GM19372 (cell line): ENCODE data around the gene DDOST.
"Not testable (repeated sequence)": the region's sequence is repeated elsewhere in the genome, so short reads cannot be mapped to it uniquely, and the experiment has no call there.

Experiments used
- ATAC-seq: cut with Tn5 transposase; IDR thresholded peaks from one replicate; pipeline ENCODE4 v1.9.1; 2021; ENCODE audit warnings: mild to moderate bottlenecking, low read depth, moderate library complexity; ENCODE audit not compliant: unreplicated experiment

The DDOST gene

GRCh38 chr1:20626524-20626923 lies 34.6 kb downstream of the DDOST start:
- no peak for ATAC-seq

DNA sequence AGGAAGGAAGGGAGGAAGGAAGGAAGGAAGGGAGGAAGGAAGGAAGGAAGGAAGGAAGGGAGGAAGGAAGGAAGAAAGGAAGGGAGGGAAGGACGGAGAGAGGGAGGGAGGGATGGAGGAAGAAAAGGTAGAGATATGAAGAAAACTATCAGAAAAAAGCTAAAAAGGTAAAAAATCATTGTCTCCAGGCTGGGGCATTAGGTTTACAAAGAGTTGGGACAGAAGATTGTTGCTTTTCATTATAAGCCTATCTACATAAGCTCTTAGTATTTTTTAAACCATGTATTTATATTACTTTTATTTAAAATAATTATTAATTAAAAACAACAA lies 35.1 kb downstream of the DDOST start:
- no peak for ATAC-seq

DNA sequence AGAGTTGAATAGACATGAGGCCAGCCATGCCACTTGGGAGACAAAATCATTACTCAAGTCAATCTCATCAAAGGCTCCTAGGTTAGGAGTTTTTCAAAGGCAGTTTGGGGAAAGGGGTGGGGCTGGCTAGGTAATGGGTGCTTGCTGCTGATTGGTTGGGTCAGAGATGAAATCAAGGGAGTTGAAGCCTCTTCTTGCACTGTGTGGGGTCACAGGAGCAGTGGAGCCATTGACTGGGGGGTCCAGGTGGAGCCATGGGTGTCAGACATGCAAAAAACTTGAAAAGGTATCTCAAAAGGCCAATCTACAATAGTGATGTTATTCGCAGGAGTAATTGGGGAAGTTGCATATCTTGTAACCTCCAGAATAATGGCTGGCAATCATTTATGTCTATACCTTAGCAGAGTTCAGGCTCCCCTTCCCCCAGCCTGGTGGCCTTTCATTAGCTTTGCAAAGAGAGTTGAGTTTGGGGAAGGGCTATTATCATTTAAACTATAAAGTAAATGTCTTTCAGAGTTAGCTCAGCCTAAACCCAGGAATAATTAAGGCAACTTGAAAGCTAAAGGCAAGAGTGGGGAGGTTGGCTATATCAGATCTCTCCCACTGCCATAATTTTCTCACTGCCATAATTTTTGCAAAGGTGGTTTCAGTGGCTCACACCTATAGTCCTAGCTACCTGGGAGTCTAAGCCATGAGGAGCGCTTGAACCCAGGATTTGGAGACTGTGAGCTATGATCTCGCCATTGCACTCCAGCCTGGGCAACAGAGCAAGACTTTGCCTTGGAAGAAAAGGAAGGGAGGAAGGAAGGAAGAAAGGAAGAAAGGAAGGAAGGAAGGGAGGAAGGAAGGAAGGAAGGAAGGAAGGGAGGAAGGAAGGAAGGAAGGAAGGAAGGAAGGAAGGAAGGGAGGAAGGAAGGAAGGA lies 35.7 kb downstream of the DDOST start:
- no peak for ATAC-seq

DNA sequence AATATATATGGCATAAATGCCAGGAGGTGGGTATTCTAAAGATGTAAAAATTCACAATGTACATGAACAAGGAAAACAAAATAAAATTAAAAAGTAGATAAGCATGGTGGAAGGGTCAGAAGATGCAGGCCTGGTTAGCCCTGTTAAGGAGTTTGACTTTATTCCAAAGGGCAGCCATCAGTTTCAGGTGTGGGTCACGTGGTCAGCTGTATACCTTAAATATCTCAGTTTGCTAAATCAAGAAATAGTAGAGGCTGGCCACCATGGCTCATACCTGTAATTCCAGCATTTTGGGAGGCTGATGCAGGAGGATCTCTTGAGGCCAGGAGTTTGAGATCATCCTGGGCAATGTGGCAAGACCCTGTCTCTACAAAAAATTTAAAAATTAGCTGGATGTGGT lies 36.5 kb downstream of the DDOST start:
- no peak for ATAC-seq

DNA sequence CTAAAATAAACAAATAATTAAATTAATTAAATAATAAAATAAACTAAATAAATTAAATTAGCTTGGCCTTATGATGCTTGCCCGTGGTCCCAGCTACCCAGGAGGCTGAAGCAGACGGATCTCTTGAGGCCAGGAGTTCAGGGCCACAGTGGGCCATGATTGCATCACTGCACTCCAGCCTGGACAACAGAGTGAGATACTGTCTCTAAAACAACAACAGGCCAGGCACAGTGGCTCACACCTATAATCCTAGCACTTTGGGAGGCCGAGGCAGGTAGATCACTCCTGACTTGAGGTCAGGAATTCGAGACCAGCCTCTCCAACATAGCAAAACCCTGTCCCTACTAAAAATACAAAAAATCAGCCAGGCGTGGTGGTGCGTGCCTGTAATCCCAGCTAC lies 40.2 kb downstream of the DDOST start:
- no peak for ATAC-seq

GRCh38 chr1:20619999-20620398 lies 41.2 kb downstream of the DDOST start:
- ATAC-seq, result no peak

- ATAC-seq, result no peak
These were observed 42.6 kb downstream of the DDOST start for GRCh38 chr1:20618550-20618949.

- no peak for ATAC-seq
These were observed 44.2 kb downstream of the DDOST start for GRCh38 chr1:20616847-20617487.

GRCh38 chr1:20615946-20616846 lies 45.0 kb downstream of the DDOST start:
- ATAC-seq, result no peak

- ATAC-seq, result no peak
These were observed 47.0 kb downstream of the DDOST start for GRCh38 chr1:20614131-20614579.

GRCh38 chr1:20612221-20612746 lies 48.9 kb downstream of the DDOST start:
- ATAC-seq, result no peak

- ATAC-seq, result no peak
These were observed 49.5 kb downstream of the DDOST start for GRCh38 chr1:20611652-20612051.

DNA sequence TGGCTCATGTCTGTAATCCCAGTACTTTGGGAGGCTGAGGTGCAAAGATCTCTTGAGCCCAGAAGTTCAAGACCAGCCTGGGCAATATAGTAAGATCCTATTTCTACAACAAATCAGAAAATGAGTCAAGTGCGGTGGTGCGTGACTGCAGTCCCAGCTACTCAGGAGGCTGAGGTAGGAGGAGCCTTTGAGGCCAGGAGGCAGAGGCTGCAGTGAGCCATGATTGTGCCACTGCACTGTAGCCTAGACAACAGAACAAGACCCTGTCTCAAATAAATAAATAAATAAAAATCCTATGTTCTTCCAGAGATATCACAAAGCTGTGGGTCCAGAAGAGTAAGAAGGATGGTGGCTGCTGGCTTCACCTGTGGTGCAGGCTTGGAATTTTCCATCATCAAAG lies 50.2 kb downstream of the DDOST start:
- ATAC-seq, result no peak

- ATAC-seq, result no peak
These were observed 51.6 kb downstream of the DDOST start for GRCh38 chr1:20609541-20609940.

GRCh38 chr1:20606801-20607570 lies 54.2 kb downstream of the DDOST start:
- ATAC-seq, result not testable (repeated sequence)

- ATAC-seq, result no peak
These were observed 56.5 kb downstream of the DDOST start for GRCh38 chr1:20604678-20605077.

DNA sequence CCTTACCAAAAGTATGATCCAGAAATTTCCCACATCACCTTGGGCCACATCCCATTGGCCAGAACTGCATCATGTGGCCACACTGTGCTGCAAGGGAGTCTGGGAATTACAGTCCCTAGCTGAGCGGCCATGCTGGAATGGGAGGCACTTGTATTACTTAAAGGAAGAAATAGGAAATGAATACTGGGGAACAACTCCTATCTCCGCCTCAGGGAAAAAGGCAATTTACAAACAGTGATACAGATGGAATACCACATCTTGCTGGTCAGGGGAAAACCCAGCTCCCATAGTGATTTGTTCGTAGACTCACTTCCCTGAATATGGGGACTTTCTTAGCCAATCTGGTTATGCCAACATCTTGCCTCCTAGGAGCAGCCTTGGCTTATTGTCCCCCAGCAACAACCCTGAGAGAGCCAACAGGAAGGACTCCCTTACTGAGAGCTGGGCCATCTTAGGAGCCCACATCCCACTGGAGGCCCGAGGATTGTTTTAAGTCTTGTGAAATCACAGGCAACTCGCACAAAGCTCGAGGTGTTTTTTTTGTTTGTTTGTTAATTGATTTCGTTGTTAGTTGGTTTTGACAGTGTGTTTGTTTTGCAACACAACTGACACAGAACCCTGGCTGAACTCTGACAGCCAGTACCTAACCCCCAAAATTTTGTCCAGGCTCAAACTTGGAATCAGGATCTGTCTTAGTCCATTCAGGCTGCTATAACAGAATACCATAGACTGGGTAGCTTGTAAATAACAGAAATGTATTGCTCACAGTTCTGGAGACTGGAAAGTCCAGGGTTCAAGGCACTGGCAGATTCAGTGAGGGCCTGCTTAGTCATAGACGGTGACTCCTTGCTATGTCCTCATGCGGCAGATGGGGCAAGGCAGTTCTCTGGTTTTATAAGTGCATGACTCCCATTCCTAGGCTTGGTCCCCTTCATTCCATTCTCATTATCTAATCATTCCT lies 57.4 kb downstream of the DDOST start:
- ATAC-seq, result no peak

- ATAC-seq, result no peak
These were observed 58.2 kb downstream of the DDOST start for GRCh38 chr1:20602851-20603450.
